HepG2 (cell line): ENCODE measurements around the gene WDR93. TPM values are rescaled to one million over a fixed set of nuclear protein-coding genes. Genes with fewer than 3 reads are reported as not detected.

Experiments
- AKAP8 ChIP-seq: sonication (generic); formaldehyde crosslinking; IDR thresholded peaks from 2 replicates; pipeline ENCODE4 v1.5.1; 2020; ENCODE audit warnings: mild to moderate bottlenecking, missing genetic modification reagents
- ATF7 ChIP-seq, 2 experiments: fragments of 450-650 bp in 1 of 2; sonication (generic) in 1 of 2; formaldehyde crosslinking in 1 of 2; IDR thresholded peaks; 2 replicates each; pipeline versions ENCODE4 v1.4.0 to v1.6.1; 2016 to 2020; ENCODE audit warnings: antibody characterized with exemption in 1 of 2, mild to moderate bottlenecking in 1 of 2, missing genetic modification reagents in 1 of 2
- BORCS8-MEF2B ChIP-seq: sonication (generic); formaldehyde crosslinking; IDR thresholded peaks from 2 replicates; pipeline ENCODE4 v1.8.0; 2022; ENCODE audit warnings: mild to moderate bottlenecking, missing genetic modification reagents
- EZH2 ChIP-seq: conservative IDR thresholded peaks from 2 replicates; pipeline ENCODE4 v1.6.1; 2012; ENCODE audit warnings: mild to moderate bottlenecking, low read depth, low read length, moderate library complexity
- FOXK2 ChIP-seq: fragments of 450-650 bp; IDR thresholded peaks from 2 replicates; pipeline ENCODE4 v1.6.1; 2016
- KMT2B ChIP-seq: IDR thresholded peaks from 2 replicates; pipeline ENCODE4 v1.6.1; 2016; ENCODE audit warnings: missing genetic modification reagents, missing compliant biosample characterization
- MXD4 ChIP-seq: IDR thresholded peaks from 2 replicates; pipeline ENCODE4 v1.6.1; 2016; ENCODE audit warnings: mild to moderate bottlenecking, missing biosample characterization, missing genetic modification reagents
- SAP130 ChIP-seq: IDR thresholded peaks from 2 replicates; pipeline ENCODE4 v1.6.1; 2016; ENCODE audit warnings: low read depth
- SNAI1 ChIP-seq: sonication (generic); formaldehyde crosslinking; IDR thresholded peaks from 2 replicates; pipeline ENCODE4 v1.5.0; 2020; ENCODE audit warnings: mild to moderate bottlenecking, missing genetic modification reagents, borderline replicate concordance
- ZC3H4 ChIP-seq: sonication (generic); formaldehyde crosslinking; IDR thresholded peaks from 2 replicates; pipeline ENCODE4 v1.4.0; 2020; ENCODE audit warnings: missing genetic modification reagents, borderline replicate concordance
- polyA plus RNA-seq, 8 experiments: library from polyadenylated mRNA; depleted of rRNA in 3 of 8; stranded (reverse) in 7 of 8; unstranded in 1 of 8; fragments of >200 nt; fragmentation: Illumina TruSeq in 4 of 8; extraction: Trizol in 4 of 8; gene quantifications; 2 replicates each; pipeline versions ENCODE4 v1.2.1 to v1.2.3, GENCODE V29; 2011 to 2016; ENCODE audit warnings: low read depth in 4 of 8, missing spikeins in 1 of 8, mixed read lengths in 1 of 8; ENCODE audit not compliant: insufficient read depth in 1 of 8
- total RNA-seq, 5 experiments: library from RNA; depleted of rRNA; stranded (reverse); fragments of >200 nt; fragmentation: Illumina TruSeq; extraction: Trizol; gene quantifications; 2 replicates each; pipeline ENCODE4 v1.2.3, GENCODE V29; 2016; ENCODE audit warnings: low read depth in 1 of 5
- TF ChIP-seq, protein P1 (sequence below): sonication (generic); formaldehyde crosslinking; IDR thresholded peaks from 2 replicates; pipeline ENCODE4 v1.4.0; 2020; ENCODE audit warnings: missing genetic modification reagents, borderline replicate concordance
- TF ChIP-seq, protein P2 (sequence below): sonication (generic); formaldehyde crosslinking; IDR thresholded peaks from 2 replicates; pipeline ENCODE4 v1.4.0; 2020; ENCODE audit warnings: mild to moderate bottlenecking, missing genetic modification reagents
- TF ChIP-seq, protein P3 (sequence below): sonication (generic); formaldehyde crosslinking; IDR thresholded peaks from 2 replicates; pipeline ENCODE4 v1.4.0; 2020; ENCODE audit warnings: missing genetic modification reagents, borderline replicate concordance
- TF ChIP-seq, protein P4 (sequence below): IDR thresholded peaks from 2 replicates; pipeline ENCODE4 v1.6.1; 2016; ENCODE audit warnings: mild to moderate bottlenecking

The WDR93 gene
- total and polyA plus RNA-seq, 2 of the 13 experiments (the other 11 are each of a cell fraction or from before 2014, with no cell fraction given), result 0.07 TPM; not detected in 1

DNA sequence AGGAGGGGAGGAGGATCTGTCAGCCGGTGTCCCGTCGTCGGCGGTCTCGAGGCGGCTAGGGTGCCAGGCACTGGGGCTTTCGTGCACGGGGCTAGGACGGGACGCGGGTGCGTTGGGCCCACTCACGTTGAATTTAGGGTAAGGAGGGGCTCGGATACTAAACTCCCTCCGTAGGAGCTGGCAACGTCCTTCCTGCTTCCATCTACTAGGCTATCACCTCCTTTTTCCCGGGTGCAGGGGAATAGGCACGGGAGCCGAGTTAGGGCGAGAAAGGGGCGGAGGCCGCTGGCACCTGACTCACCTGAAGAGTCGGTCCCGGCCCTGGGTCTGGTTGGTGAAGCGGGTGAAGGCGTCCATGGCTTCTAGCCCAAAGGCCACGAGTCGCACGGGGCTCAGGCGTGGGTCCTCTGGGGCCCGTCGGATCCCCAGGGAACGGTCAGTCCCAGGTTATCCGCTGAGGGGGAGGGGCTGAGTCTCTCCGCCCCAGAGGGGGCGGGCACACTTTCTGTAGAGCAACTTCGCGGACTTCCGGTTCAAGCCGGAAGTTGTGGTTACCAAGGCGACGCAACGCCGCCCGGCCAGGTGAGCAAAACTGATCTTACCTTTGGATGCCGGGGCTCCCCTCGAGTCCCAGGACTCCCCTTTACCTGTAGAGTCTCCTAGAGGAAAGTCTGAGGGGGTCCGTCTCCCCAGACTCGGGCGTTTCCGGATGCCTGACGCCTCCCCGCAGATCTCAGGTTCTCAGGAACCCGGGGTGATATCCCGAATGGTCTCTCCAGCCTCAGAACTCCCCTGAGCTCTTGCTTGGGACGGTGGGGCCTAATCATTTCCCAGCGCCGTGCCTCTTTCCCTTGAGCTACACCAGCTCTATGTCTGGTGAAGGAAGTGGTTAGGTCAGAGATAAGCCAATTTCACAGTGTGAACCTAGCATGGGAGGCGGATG is at the start of gene WDR93, which contains the start of gene PEX11A (continued):
- TF ChIP-seq, protein P1, sequence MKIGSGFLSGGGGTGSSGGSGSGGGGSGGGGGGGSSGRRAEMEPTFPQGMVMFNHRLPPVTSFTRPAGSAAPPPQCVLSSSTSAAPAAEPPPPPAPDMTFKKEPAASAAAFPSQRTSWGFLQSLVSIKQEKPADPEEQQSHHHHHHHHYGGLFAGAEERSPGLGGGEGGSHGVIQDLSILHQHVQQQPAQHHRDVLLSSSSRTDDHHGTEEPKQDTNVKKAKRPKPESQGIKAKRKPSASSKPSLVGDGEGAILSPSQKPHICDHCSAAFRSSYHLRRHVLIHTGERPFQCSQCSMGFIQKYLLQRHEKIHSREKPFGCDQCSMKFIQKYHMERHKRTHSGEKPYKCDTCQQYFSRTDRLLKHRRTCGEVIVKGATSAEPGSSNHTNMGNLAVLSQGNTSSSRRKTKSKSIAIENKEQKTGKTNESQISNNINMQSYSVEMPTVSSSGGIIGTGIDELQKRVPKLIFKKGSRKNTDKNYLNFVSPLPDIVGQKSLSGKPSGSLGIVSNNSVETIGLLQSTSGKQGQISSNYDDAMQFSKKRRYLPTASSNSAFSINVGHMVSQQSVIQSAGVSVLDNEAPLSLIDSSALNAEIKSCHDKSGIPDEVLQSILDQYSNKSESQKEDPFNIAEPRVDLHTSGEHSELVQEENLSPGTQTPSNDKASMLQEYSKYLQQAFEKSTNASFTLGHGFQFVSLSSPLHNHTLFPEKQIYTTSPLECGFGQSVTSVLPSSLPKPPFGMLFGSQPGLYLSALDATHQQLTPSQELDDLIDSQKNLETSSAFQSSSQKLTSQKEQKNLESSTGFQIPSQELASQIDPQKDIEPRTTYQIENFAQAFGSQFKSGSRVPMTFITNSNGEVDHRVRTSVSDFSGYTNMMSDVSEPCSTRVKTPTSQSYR (CRISPR knock-in tag), result peak; percentile 86
- TF ChIP-seq MXD4 (CRISPR knock-in tag) (peak; percentile 62), SNAI1 (no peak), BORCS8-MEF2B (CRISPR knock-in tag) (peak; percentile 57; the same call in 1 of the 2 replicates), ATF7 (IDR thresholded peaks at IDR 0.05) (no peak), ATF7 (CRISPR knock-in tag; IDR thresholded peaks at IDR 0.05) (no peak), SAP130 (CRISPR knock-in tag) (peak; percentile 89), FOXK2 (no peak), EZH2 (no peak), ZC3H4 (CRISPR knock-in tag) (no peak), KMT2B (peak; percentile 35; the same call in 1 of the 2 replicates), AKAP8 (CRISPR knock-in tag) (no peak)
- TF ChIP-seq, protein P2, sequence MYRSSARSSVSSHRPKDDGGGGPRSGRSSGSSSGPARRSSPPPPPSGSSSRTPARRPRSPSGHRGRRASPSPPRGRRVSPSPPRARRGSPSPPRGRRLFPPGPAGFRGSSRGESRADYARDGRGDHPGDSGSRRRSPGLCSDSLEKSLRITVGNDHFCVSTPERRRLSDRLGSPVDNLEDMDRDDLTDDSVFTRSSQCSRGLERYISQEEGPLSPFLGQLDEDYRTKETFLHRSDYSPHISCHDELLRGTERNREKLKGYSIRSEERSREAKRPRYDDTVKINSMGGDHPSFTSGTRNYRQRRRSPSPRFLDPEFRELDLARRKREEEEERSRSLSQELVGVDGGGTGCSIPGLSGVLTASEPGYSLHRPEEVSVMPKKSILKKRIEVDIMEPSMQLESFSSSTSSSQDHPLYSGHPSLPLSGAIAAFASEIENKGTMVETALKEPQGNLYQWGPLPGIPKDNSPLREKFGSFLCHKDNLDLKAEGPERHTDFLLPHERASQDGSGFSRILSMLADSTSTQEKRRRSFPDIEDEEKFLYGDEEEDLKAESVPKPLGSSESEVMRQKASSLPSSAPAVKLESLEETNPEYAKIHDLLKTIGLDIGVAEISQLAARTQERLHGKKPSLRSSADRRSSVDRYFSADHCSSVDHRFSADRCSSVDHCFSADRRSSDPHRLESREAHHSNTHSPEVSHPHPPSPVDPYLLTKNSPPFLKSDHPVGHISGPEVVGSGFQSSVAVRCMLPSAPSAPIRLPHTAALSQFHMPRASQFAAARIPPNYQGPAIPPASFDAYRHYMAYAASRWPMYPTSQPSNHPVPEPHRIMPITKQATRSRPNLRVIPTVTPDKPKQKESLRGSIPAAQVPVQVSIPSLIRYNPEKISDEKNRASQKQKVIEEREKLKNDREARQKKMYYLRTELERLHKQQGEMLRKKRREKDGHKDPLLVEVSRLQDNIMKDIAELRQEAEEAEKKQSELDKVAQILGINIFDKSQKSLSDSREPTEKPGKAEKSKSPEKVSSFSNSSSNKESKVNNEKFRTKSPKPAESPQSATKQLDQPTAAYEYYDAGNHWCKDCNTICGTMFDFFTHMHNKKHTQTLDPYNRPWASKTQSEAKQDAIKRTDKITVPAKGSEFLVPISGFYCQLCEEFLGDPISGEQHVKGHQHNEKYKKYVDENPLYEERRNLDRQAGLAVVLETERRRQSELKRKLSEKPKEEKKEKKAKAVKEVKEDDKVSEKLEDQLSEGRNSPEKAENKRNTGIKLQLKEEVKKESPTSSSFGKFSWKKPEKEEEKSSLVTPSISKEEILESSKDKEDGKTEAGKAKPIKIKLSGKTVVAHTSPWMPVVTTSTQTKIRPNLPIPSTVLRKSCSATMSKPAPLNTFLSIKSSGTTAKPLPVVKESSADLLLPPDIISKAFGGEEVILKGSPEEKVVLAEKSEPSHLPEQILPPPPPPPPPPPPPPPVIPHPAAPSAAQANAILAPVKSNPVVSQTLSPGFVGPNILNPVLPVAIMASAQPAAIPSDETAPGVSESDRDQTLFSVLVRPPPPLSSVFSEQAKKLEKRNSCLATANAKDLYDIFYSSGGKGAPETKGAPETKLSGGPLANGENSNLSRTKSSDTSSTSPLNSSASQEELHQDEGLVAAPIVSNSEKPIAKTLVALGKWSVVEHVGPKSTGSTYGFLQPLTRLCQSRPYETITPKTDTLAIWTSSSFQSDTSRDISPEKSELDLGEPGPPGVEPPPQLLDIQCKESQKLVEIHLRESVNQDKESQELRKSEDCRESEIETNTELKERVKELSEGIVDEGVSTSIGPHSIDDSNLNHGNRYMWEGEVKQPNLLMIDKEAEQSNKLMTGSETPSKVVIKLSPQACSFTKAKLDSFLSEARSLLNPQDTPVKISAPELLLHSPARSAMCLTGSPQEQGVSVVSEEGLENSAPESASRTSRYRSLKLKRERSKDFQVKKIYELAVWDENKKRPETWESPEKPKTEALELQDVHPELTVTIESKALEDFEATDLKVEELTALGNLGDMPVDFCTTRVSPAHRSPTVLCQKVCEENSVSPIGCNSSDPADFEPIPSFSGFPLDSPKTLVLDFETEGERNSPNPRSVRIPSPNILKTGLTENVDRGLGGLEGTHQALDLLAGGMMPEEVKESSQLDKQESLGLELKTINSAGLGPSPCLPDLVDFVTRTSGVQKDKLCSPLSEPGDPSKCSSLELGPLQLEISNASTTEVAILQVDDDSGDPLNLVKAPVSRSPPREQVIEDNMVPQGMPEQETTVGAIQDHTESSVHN (CRISPR knock-in tag), result no peak
- TF ChIP-seq, protein P3, sequence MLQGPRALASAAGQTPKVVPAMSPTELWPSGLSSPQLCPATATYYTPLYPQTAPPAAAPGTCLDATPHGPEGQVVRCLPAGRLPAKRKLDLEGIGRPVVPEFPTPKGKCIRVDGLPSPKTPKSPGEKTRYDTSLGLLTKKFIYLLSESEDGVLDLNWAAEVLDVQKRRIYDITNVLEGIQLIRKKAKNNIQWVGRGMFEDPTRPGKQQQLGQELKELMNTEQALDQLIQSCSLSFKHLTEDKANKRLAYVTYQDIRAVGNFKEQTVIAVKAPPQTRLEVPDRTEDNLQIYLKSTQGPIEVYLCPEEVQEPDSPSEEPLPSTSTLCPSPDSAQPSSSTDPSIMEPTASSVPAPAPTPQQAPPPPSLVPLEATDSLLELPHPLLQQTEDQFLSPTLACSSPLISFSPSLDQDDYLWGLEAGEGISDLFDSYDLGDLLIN (CRISPR knock-in tag), result no peak
- TF ChIP-seq, protein P4, sequence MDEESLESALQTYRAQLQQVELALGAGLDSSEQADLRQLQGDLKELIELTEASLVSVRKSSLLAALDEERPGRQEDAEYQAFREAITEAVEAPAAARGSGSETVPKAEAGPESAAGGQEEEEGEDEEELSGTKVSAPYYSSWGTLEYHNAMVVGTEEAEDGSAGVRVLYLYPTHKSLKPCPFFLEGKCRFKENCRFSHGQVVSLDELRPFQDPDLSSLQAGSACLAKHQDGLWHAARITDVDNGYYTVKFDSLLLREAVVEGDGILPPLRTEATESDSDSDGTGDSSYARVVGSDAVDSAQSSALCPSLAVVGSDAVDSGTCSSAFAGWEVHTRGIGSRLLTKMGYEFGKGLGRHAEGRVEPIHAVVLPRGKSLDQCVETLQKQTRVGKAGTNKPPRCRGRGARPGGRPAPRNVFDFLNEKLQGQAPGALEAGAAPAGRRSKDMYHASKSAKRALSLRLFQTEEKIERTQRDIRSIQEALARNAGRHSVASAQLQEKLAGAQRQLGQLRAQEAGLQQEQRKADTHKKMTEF (CRISPR knock-in tag), result peak; percentile 63
